Activated T-helper 2 cell treated with anti-CD3 and anti-CD28 coated beads, Interferon-gamma antibody, Interleukin-2, Interleukin-4, amounts not matched to agents 10 μg/mL and 5 μg/mL and 100 μg/mL, durations not matched to agents 14 hours and 24 hours and 36 hours (primary cell): ENCODE measurements around the gene LIN37. TPM values are rescaled to one million over a fixed set of nuclear protein-coding genes. Genes with fewer than 3 reads are reported as not detected.

Experiments used
- DNase-seq: peaks from one replicate; pipeline ENCODE4 v3.0.0; 2021; ENCODE audit warnings: low spot score
- H3K27ac Mint-ChIP-seq: one replicate; pipeline ENCODE4 v1.8.0; 2021; ENCODE audit warnings: mixed read lengths
- H3K27me3 Mint-ChIP-seq: one replicate; pipeline ENCODE4 v1.8.0; 2021; ENCODE audit warnings: low read depth, mixed read lengths
- H3K36me3 Mint-ChIP-seq: one replicate; pipeline ENCODE4 v1.8.0; 2021; ENCODE audit warnings: low read depth, mixed read lengths
- H3K4me1 Mint-ChIP-seq: one replicate; pipeline ENCODE4 v1.8.0; 2021; ENCODE audit warnings: low read depth, mixed read lengths
- H3K4me3 Mint-ChIP-seq: one replicate; pipeline ENCODE4 v1.8.0; 2021; ENCODE audit warnings: low read depth, mild to moderate bottlenecking, moderate library complexity, mixed read lengths
- H3K9me3 Mint-ChIP-seq: one replicate; pipeline ENCODE4 v1.8.0; 2021; ENCODE audit warnings: mixed read lengths
- intact Hi-C: fragments of 100-400 bp; cut with micrococcal nuclease; formaldehyde crosslinking; loops from one replicate; pipeline ENCODE4 v1.15.1; 2023
- total RNA-seq: library from RNA; stranded (reverse); gene quantifications from 2 replicates; pipeline ENCODE4 v1.2.3, GENCODE V29; 2022

Gene LIN37
- 9.9 and 10.0 TPM in 2 replicates for total RNA-seq

- Mint-ChIP-seq H3K27ac (peak within 1 kb of the TSS; percentile 90), H3K27me3 (no peaks in the 10 kb centered on the region), H3K4me1 (peaks cover 31% of the 10 kb centered on the region), H3K4me3 (peak within 1 kb of the TSS; percentile 95), H3K36me3 (peaks cover 15% of the 10 kb centered on the region), H3K9me3 (no peaks in the 10 kb centered on the region)
- DNase-seq = peak; percentile 98
- intact Hi-C loops = loop anchor here (1.0 to 10.0 kb wide), 5 partner anchors 10 to 466 kb away; partner anchors contain the start of genes ARHGAP33, PROSER3, SDHAF1 and THAP8
Observed at GRCh38 chr19:35748106-35749020, at the start of gene LIN37. Gene LIN37 (plus strand): TSS chr19:35748576. CDS start chr19:35748725, 149 bp downstream.

- DNase-seq = peak; percentile 93
- no peaks in the 10 kb centered on the region for H3K36me3 Mint-ChIP-seq
- H3K9me3 Mint-ChIP-seq = no peaks in the 10 kb centered on the region
- H3K4me3 Mint-ChIP-seq = peak overlapping the region; percentile 91
- H3K4me1 Mint-ChIP-seq = peaks cover 11% of the 10 kb centered on the region
- intact Hi-C loops = loop anchor here (1.0 to 2.0 kb wide), 3 partner anchors 9 to 42 kb away; no protein-coding TSS in a partner anchor
- H3K27me3 Mint-ChIP-seq = no peaks in the 10 kb centered on the region
- H3K27ac Mint-ChIP-seq = peak overlapping the region; percentile 91
Observed at GRCh38 chr19:35702223-35703012, 46.0 kb upstream of the LIN37 start.

GRCh38 chr19:35703343-35703742 is 45.0 kb upstream of the LIN37 start:
- no peak for DNase-seq
- Mint-ChIP-seq H3K27me3 (no peaks in the 10 kb centered on the region), H3K36me3 (peaks cover under 1% of the 10 kb centered on the region), H3K4me1 (peaks cover 10% of the 10 kb centered on the region), H3K9me3 (no peaks in the 10 kb centered on the region), H3K27ac (no peak overlapping the region), H3K4me3 (no peak overlapping the region)
- intact Hi-C loops = loop anchor here (2.0 kb wide), 1 partner anchor 13 kb away; no protein-coding TSS in a partner anchor

GRCh38 chr19:35704218-35704617 is 44.2 kb upstream of the LIN37 start, which contains the start of gene ZBTB32:
Gene ZBTB32 (plus strand): TSS chr19:35704558. CDS start chr19:35714627, 10,069 bp downstream.
- Mint-ChIP-seq H3K4me3 (no peak within 1 kb of the TSS), H3K36me3 (peaks cover 3% of the 10 kb centered on the region), H3K27me3 (no peaks in the 10 kb centered on the region), H3K27ac (no peak within 1 kb of the TSS), H3K4me1 (peaks cover 9% of the 10 kb centered on the region), H3K9me3 (no peaks in the 10 kb centered on the region)
- intact Hi-C loops = no loop called here
- no peak for DNase-seq

- H3K4me3 Mint-ChIP-seq = no peak overlapping the region
- intact Hi-C loops = no loop called here
- DNase-seq = no peak
- H3K27me3 Mint-ChIP-seq = no peaks in the 10 kb centered on the region
- peaks cover 26% of the 10 kb centered on the region for H3K4me1 Mint-ChIP-seq
- peaks cover 3% of the 10 kb centered on the region for H3K9me3 Mint-ChIP-seq
- peaks cover 7% of the 10 kb centered on the region for H3K36me3 Mint-ChIP-seq
- no peak overlapping the region for H3K27ac Mint-ChIP-seq
Observed at GRCh38 chr19:35708391-35708790, 40.0 kb upstream of the LIN37 start.

GRCh38 chr19:35710784-35711723 is 37.3 kb upstream of the LIN37 start:
- Mint-ChIP-seq H3K4me1 (peaks cover 40% of the 10 kb centered on the region), H3K4me3 (peak overlapping the region; percentile 66), H3K36me3 (peaks cover 34% of the 10 kb centered on the region), H3K27ac (peak overlapping the region; percentile 100), H3K9me3 (peaks cover 3% of the 10 kb centered on the region), H3K27me3 (no peaks in the 10 kb centered on the region)
- intact Hi-C loops = loop anchor here (1.0 to 5.0 kb wide), 3 partner anchors 9 to 164 kb away; partner anchors contain the start of gene TMEM147
- DNase-seq = peak; percentile 71

GRCh38 chr19:35712567-35713505 is 35.5 kb upstream of the LIN37 start:
- peaks cover 3% of the 10 kb centered on the region for H3K9me3 Mint-ChIP-seq
- intact Hi-C loops = loop anchor here (1.0 to 5.0 kb wide), 4 partner anchors 27 to 190 kb away; partner anchors contain the start of genes HCST and TMEM147
- peak overlapping the region; percentile 94 for H3K4me3 Mint-ChIP-seq
- peak overlapping the region; percentile 100 for H3K27ac Mint-ChIP-seq
- H3K27me3 Mint-ChIP-seq = no peaks in the 10 kb centered on the region
- peaks cover 43% of the 10 kb centered on the region for H3K4me1 Mint-ChIP-seq
- H3K36me3 Mint-ChIP-seq = peaks cover 43% of the 10 kb centered on the region
- peak; percentile 72 for DNase-seq

GRCh38 chr19:35713506-35713850 is 34.9 kb upstream of the LIN37 start:
- peaks cover 43% of the 10 kb centered on the region for H3K4me1 Mint-ChIP-seq
- intact Hi-C loops = loop anchor here (2.0 to 5.0 kb wide), 3 partner anchors 41 to 189 kb away; partner anchors contain the start of genes HCST and TMEM147

GRCh38 chr19:35713904-35714495 is 34.4 kb upstream of the LIN37 start:
- no peaks in the 10 kb centered on the region for H3K27me3 Mint-ChIP-seq
- H3K27ac Mint-ChIP-seq = peak overlapping the region; percentile 100
- DNase-seq = no peak
- peaks cover 44% of the 10 kb centered on the region for H3K36me3 Mint-ChIP-seq
- H3K4me1 Mint-ChIP-seq = peaks cover 46% of the 10 kb centered on the region
- H3K9me3 Mint-ChIP-seq = peaks cover 3% of the 10 kb centered on the region
- peak overlapping the region; percentile 94 for H3K4me3 Mint-ChIP-seq
- intact Hi-C loops = loop anchor here (2.0 to 5.0 kb wide), 3 partner anchors 41 to 189 kb away; partner anchors contain the start of genes HCST and TMEM147

More at GRCh38 chr19:35713506-35713850, 34.9 kb upstream of the LIN37 start:
- H3K27me3 Mint-ChIP-seq = no peaks in the 10 kb centered on the region
- H3K36me3 Mint-ChIP-seq = peaks cover 40% of the 10 kb centered on the region
- DNase-seq = no peak
- H3K4me3 Mint-ChIP-seq = peak overlapping the region; percentile 94
- H3K27ac Mint-ChIP-seq = peak overlapping the region; percentile 100
- H3K9me3 Mint-ChIP-seq = peaks cover 3% of the 10 kb centered on the region

GRCh38 chr19:35714601-35715354 is 33.6 kb upstream of the LIN37 start:
- H3K9me3 Mint-ChIP-seq = peaks cover 3% of the 10 kb centered on the region

More at GRCh38 chr19:35714601-35715354, 33.6 kb upstream of the LIN37 start:
- intact Hi-C loops = loop anchor here (5.0 kb wide), 2 partner anchors 167 to 447 kb away; partner anchors contain the start of genes TMEM147 and USF2
- Mint-ChIP-seq H3K4me3 (peak overlapping the region; percentile 94), H3K27me3 (no peaks in the 10 kb centered on the region), H3K4me1 (peaks cover 50% of the 10 kb centered on the region), H3K36me3 (peaks cover 50% of the 10 kb centered on the region), H3K27ac (peak overlapping the region; percentile 100)
- DNase-seq = no peak
